ELR (cell line): ENCODE data around the gene CCDC117.

Experiments
- DNase-seq: peaks from one replicate; pipeline ENCODE4 v3.0.0-alpha.2; 2015; ENCODE audit warnings: low read depth

CCDC117 gene

GRCh38 chr22:28769394-28770085 lies 3.0 kb upstream of the CCDC117 start:
- no peak for DNase-seq

GRCh38 chr22:28771195-28771791 lies 1.2 kb upstream of the CCDC117 start:
- no peak for DNase-seq

GRCh38 chr22:28773461-28773867 lies 969 bp downstream of the CCDC117 start:
- no peak for DNase-seq

GRCh38 chr22:28774378-28774777 lies 1.9 kb downstream of the CCDC117 start:
- DNase-seq: no peak

GRCh38 chr22:28779833-28780232 lies 7.3 kb downstream of the CCDC117 start:
- no peak for DNase-seq

- DNase-seq: no peak
These were observed 7.8 kb downstream of the CCDC117 start for GRCh38 chr22:28780296-28780695.

DNA sequence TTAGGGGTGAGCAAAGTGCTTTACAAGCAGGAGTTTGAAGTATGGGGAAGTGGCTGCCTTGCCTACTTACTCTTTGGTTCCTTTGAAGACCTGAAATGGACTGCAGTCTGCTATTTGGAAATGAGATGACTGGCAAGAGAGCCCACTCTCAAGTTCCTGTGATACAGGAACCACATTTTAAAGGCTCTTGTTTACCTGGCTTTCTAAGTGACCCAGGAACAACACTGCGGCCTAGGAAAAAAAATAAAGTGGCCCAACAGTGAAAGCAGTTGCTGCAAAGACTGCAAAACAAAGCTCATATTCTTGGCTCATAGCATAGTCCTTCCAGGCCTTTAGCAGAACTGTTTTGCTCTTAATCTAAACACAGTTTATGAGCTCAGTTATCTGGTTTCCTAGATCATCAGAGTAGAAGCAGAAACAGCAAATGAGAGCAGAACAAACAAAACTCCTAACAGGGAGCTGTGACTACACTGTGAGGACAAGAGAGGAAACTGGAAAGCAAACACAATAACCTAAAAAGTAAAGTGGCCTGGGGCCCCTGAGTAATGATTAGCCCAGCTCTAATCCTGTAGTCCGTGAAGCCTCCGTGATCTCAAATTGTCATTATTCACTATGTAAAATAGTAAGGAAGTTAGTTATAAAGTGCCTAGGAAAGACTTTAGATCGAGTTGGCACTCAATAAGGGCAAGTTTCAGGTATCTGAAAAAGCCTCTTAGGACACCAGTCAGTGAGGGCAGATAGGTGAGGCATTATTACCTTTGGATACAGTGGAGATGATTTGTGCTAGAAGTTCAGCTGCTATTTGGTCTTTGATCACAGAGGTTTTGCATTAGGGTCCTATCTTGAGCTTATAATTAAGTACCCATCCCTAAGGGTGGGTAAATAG lies 11.5 kb downstream of the CCDC117 start:
- DNase-seq: no peak

DNA sequence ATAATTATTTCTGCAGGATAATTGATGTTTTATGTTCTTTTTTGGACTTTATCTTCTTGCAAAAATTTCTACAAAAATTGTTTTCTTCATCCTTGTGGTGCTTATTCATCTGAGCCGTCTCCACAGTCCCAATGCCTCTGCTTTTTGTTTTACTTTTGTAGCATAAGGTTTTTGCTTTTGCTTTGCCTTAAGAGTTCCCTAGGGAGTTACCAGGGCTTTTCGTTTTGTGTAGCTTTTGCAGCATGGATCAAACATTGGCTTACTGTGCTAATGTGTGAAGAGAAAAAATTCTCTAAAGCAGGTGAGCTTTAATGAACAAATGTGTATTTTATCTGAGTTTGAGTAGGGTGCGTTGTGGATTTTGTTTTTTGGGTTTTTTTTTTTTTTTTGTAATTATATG lies 16.1 kb downstream of the CCDC117 start:
- DNase-seq: no peak

- DNase-seq: no peak
These were observed 18.6 kb downstream of the CCDC117 start for GRCh38 chr22:28791124-28791523.

- no peak for DNase-seq
These were observed 19.5 kb downstream of the CCDC117 start for GRCh38 chr22:28791841-28792490.

DNA sequence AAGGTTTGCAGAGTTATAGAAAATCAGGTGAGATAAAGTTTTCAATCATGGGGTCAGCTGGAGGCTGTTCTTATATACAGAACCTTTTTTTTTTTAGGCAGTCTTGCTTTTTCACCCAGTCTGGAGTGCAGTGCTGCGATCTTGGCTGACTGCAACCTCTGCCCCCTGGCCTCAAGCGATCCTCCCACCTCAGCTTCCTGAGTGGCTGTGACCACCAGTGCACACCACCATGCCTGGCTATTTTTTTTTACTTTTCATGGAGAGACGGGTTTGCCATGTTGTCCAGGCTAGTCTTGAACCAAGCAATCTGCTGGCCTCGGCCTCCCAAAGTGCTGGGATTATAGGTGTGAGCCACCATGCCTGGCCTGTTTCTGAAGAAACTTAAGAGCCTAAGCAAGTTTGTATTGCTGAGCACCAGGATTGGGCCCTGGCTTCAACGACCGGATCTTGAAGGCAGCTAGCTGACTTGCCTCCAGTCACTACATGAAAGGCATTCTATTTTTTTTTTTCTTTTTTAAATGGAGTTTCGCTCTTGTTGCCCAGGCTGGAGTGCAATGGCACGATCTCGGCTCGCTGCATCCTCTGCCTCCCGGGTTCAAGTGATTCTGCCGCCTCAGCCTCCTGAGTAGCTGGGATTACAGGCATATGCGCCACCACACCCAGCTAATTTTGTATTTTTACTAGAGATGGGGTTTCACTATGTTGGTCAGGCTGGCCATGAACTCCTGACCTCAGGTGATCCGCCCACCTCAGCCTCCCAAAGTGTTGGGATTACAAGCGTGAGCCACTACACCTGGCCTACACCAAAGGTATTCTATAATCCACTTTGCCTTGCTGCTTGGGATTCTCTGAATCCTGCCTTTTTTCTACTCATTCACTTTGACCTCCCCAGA lies 20.2 kb downstream of the CCDC117 start:
- DNase-seq: no peak

DNA sequence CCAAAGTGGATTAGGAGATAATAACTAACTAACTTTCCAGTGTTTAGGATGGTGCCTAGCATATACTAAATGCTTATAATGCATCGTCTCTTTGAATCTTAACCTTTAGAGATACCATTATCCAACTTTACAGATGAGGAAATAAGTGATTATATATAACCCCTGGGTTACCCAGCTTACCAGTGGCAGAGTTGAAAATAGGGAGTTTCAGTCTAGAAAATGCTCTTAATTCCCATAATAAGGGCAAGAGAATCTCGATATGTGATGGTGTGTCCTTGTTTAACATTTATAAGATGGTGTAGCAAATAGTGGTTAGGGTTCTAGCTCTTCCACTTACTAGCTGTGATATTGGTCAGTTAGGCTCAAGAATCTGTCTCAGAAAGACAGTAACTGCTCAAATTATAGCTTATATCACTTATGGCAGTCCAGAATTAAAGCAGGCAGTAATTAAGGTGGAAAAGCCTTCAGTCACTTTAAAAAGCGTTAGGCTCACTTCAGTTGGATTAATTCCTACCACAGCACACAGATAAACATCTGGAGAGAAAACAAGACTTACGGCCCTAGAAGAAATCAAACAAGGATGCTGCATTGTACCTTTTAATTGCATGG lies 21.6 kb downstream of the CCDC117 start:
- DNase-seq: no peak

GRCh38 chr22:28795071-28795693 lies 22.7 kb downstream of the CCDC117 start:
- no peak for DNase-seq

- no peak for DNase-seq
These were observed 23.7 kb downstream of the CCDC117 start for GRCh38 chr22:28795932-28796856.

- DNase-seq: peak; percentile 93
These were observed 26.5 kb downstream of the CCDC117 start for GRCh38 chr22:28798810-28799605.

- peak; percentile 71 for DNase-seq
These were observed 27.3 kb downstream of the CCDC117 start for GRCh38 chr22:28799606-28800307.

- peak; percentile 95 for DNase-seq
These were observed 28.0 kb downstream of the CCDC117 start, which contains the start of gene XBP1 for GRCh38 chr22:28800308-28801041. XBP1 (minus strand) TSS chr22:28800569.
